GM12878 (cell line): ENCODE measurements around the gene PPP1R27. TPM values are rescaled to one million over a fixed set of nuclear protein-coding genes. Genes with fewer than 3 reads are reported as not detected.
A peak's percentile ranks its signal among the peaks of the same experiment; 100 is the strongest.

ENCODE experiments used
- ASH2L ChIP-seq: fragments of 300-600, 200-600 bp; sonication (generic); IDR thresholded peaks from 2 replicates; pipeline ENCODE4 v1.6.1; 2017; ENCODE audit warnings: low read depth, mild to moderate bottlenecking, borderline replicate concordance
- CBFB ChIP-seq: IDR thresholded peaks from 2 replicates; pipeline ENCODE4 v1.6.1; 2016; ENCODE audit warnings: antibody characterized with exemption, low read depth
- FOXM1 ChIP-seq: IDR thresholded peaks from 2 replicates; pipeline ENCODE4 v1.6.1; 2012; ENCODE audit warnings: low read depth, mild to moderate bottlenecking, inconsistent platforms, low read length, moderate library complexity
- HCFC1 ChIP-seq: fragments of 150-350 bp; IDR thresholded peaks from 2 replicates; pipeline ENCODE4 v1.6.1; 2014; ENCODE audit warnings: low read length
- IKZF1 ChIP-seq: fragments of 450-650 bp; conservative IDR thresholded peaks from 2 replicates; pipeline ENCODE4 v1.6.1; 2017; ENCODE audit warnings: antibody characterized with exemption, mild to moderate bottlenecking
- IRF4 ChIP-seq: IDR thresholded peaks from 2 replicates; pipeline ENCODE4 v1.6.1; 2011; ENCODE audit warnings: low read depth, low read length
- MTA2 ChIP-seq: fragments of 450-650 bp; IDR thresholded peaks from 2 replicates; pipeline ENCODE4 v1.6.1; 2016; ENCODE audit warnings: low read depth, mild to moderate bottlenecking, moderate library complexity
- MTA3 ChIP-seq: IDR thresholded peaks from 2 replicates; pipeline ENCODE4 v1.6.1; 2012; ENCODE audit warnings: low read length, inconsistent platforms, borderline replicate concordance
- MYC ChIP-seq: IDR thresholded peaks from 2 replicates; pipeline ENCODE4 v1.6.1; 2011; ENCODE audit warnings: mild to moderate bottlenecking, low read length, moderate library complexity, inconsistent platforms; ENCODE audit not compliant: insufficient read depth, insufficient replicate concordance, insufficient read length, severe bottlenecking
- NFYB ChIP-seq: IDR thresholded peaks from 2 replicates; pipeline ENCODE4 v1.6.1; 2011; ENCODE audit warnings: low read depth, mild to moderate bottlenecking, low read length, improper control_type of control experiment, moderate library complexity; ENCODE audit not compliant: insufficient read depth
- PAX5 ChIP-seq: IDR thresholded peaks from 2 replicates; pipeline ENCODE4 v1.6.1; 2011; ENCODE audit warnings: low read depth, low read length, borderline replicate concordance
- POU2F2 ChIP-seq: IDR thresholded peaks from 3 replicates; pipeline ENCODE4 v1.6.1; 2011; ENCODE audit warnings: low read depth, mild to moderate bottlenecking, low read length, borderline replicate concordance
- RAD51 ChIP-seq: fragments of 450-650 bp; IDR thresholded peaks from 2 replicates; pipeline ENCODE4 v1.6.1; 2016; ENCODE audit warnings: moderate library complexity, mild to moderate bottlenecking, inconsistent platforms
- STAT3 ChIP-seq: IDR thresholded peaks from 2 replicates; pipeline ENCODE4 v1.6.1; 2011; ENCODE audit warnings: low read depth, low read length, improper control_type of control experiment
- TCF12 ChIP-seq: IDR thresholded peaks from 2 replicates; pipeline ENCODE4 v1.6.1; 2011; ENCODE audit warnings: low read depth, mild to moderate bottlenecking, low read length
- ZNF217 ChIP-seq: fragments of 450-650 bp; IDR thresholded peaks from 2 replicates; pipeline ENCODE4 v1.6.1; 2017; ENCODE audit warnings: antibody characterized with exemption, mild to moderate bottlenecking
- polyA plus RNA-seq, 11 experiments: library from polyadenylated mRNA; depleted of rRNA in 4 of 11; unstranded in 6 of 11; stranded (reverse) in 5 of 11; fragments of >200 nt; fragmentation: Nextera tagmentation in 4 of 11; fragmentation: Illumina TruSeq in 1 of 11; extraction: Ambion mirVana in 4 of 11; extraction: Trizol in 1 of 11; gene quantifications; 1 replicate in 1 of 11; 2 replicates in 10 of 11; pipeline versions ENCODE4 v1.2.1 to v1.2.3, GENCODE V29; 2011 to 2016; ENCODE audit warnings: inconsistent platforms in 2 of 11, missing spikeins in 2 of 11, low read depth in 1 of 11
- total RNA-seq, 4 experiments: library from RNA; depleted of rRNA in 3 of 4; stranded (reverse); fragments of >200 nt in 3 of 4; fragmentation: Illumina TruSeq in 1 of 4; extraction: Trizol in 1 of 4; gene quantifications; 2 replicates each; pipeline versions ENCODE4 v1.2.1 to v1.2.3, GENCODE V29; 2013 to 2021
- TF ChIP-seq, protein P1 (sequence below): fragments of 450-650 bp; formaldehyde crosslinking; IDR thresholded peaks from 2 replicates; pipeline ENCODE4 v1.4.0; 2020; ENCODE audit warnings: mild to moderate bottlenecking, moderate library complexity
- TF ChIP-seq, protein P2 (sequence below): fragments of 450-650 bp; IDR thresholded peaks from 2 replicates; pipeline ENCODE4 v1.6.1; 2018; ENCODE audit warnings: mild to moderate bottlenecking, low read depth, moderate library complexity; ENCODE audit not compliant: partially characterized antibody
- TF ChIP-seq, protein P3 (sequence below): fragments of 450-650 bp; conservative IDR thresholded peaks from 2 replicates; pipeline ENCODE4 v1.6.1; 2017; ENCODE audit warnings: mild to moderate bottlenecking, moderate library complexity
- TF ChIP-seq, protein P4 (sequence below): IDR thresholded peaks from 2 replicates; pipeline ENCODE4 v1.6.1; 2012; ENCODE audit warnings: low read depth, low read length, improper control_type of control experiment

PPP1R27 gene
- total and polyA plus RNA-seq, 10 of the 15 experiments (the other 5 are each of a cell fraction or from before 2014, with no cell fraction given): 0.17 to 1.6 (median 0.49) TPM; not detected in 3

DNA sequence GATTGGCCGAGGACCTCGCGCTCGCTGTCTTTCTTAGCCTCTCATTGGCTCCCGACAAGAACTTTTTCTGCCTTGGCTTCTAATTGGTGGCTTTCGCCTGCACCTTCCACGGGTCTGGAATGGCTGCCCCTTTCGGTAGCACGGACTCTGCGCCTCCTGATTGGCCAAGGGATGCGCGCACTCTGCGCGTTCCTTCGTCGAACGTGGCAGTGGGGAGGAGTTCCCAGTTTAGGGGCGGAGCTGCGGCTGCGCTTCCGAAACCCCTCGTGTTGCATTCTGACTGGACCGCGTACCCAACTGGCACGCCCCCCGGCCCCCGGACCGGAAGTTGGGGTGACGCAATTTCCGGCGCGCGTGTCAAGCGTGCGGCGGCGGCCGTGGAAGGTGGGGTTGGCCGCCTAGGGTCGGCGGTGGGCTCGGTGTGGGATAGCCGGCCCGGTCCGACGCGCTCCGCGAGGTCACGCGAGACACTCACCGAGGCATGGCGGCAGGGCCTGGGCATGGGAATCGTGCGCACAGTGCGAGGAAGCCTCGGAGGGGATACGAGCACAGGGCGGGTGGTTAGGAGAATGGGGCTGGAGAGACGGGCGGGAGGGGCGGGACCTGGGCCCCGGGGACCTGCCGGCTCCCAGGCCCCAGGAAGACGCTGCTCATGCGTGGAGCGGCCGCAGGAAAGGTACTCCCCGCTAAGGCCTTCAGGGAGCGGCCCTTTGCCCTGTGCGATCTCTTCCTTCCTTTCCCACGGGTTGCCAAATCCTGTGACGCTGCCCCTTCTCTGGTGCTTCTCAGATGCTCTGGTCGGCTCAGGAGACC is 26.1 kb upstream of the PPP1R27 start (continued):
- TF ChIP-seq, protein P1, sequence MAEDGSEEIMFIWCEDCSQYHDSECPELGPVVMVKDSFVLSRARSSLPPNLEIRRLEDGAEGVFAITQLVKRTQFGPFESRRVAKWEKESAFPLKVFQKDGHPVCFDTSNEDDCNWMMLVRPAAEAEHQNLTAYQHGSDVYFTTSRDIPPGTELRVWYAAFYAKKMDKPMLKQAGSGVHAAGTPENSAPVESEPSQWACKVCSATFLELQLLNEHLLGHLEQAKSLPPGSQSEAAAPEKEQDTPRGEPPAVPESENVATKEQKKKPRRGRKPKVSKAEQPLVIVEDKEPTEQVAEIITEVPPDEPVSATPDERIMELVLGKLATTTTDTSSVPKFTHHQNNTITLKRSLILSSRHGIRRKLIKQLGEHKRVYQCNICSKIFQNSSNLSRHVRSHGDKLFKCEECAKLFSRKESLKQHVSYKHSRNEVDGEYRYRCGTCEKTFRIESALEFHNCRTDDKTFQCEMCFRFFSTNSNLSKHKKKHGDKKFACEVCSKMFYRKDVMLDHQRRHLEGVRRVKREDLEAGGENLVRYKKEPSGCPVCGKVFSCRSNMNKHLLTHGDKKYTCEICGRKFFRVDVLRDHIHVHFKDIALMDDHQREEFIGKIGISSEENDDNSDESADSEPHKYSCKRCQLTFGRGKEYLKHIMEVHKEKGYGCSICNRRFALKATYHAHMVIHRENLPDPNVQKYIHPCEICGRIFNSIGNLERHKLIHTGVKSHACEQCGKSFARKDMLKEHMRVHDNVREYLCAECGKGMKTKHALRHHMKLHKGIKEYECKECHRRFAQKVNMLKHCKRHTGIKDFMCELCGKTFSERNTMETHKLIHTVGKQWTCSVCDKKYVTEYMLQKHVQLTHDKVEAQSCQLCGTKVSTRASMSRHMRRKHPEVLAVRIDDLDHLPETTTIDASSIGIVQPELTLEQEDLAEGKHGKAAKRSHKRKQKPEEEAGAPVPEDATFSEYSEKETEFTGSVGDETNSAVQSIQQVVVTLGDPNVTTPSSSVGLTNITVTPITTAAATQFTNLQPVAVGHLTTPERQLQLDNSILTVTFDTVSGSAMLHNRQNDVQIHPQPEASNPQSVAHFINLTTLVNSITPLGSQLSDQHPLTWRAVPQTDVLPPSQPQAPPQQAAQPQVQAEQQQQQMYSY (CRISPR knock-in tag): no peak
- TF ChIP-seq TCF12: peak; percentile 44; the same call in 1 of the 2 replicates
- no peak for TF ChIP-seq MTA2
- TF ChIP-seq NFYB: peak; percentile 99
- TF ChIP-seq ZNF217: no peak
- TF ChIP-seq STAT3: no peak
- no peak for TF ChIP-seq CBFB
- peak; percentile 34; the same call in 1 of the 2 replicates for TF ChIP-seq IRF4
- TF ChIP-seq FOXM1: peak; percentile 83
- no peak for TF ChIP-seq MTA3
- TF ChIP-seq POU2F2: no peak
- peak; percentile 100 for TF ChIP-seq IKZF1
- TF ChIP-seq PAX5: peak; percentile 5; the same call in 1 of the 2 replicates
- TF ChIP-seq MYC: no peak
- TF ChIP-seq, protein P2, sequence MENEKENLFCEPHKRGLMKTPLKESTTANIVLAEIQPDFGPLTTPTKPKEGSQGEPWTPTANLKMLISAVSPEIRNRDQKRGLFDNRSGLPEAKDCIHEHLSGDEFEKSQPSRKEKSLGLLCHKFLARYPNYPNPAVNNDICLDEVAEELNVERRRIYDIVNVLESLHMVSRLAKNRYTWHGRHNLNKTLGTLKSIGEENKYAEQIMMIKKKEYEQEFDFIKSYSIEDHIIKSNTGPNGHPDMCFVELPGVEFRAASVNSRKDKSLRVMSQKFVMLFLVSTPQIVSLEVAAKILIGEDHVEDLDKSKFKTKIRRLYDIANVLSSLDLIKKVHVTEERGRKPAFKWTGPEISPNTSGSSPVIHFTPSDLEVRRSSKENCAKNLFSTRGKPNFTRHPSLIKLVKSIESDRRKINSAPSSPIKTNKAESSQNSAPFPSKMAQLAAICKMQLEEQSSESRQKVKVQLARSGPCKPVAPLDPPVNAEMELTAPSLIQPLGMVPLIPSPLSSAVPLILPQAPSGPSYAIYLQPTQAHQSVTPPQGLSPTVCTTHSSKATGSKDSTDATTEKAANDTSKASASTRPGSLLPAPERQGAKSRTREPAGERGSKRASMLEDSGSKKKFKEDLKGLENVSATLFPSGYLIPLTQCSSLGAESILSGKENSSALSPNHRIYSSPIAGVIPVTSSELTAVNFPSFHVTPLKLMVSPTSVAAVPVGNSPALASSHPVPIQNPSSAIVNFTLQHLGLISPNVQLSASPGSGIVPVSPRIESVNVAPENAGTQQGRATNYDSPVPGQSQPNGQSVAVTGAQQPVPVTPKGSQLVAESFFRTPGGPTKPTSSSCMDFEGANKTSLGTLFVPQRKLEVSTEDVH: peak; percentile 74
- no peak for TF ChIP-seq RAD51
- TF ChIP-seq HCFC1: peak; percentile 57
- TF ChIP-seq, protein P3, sequence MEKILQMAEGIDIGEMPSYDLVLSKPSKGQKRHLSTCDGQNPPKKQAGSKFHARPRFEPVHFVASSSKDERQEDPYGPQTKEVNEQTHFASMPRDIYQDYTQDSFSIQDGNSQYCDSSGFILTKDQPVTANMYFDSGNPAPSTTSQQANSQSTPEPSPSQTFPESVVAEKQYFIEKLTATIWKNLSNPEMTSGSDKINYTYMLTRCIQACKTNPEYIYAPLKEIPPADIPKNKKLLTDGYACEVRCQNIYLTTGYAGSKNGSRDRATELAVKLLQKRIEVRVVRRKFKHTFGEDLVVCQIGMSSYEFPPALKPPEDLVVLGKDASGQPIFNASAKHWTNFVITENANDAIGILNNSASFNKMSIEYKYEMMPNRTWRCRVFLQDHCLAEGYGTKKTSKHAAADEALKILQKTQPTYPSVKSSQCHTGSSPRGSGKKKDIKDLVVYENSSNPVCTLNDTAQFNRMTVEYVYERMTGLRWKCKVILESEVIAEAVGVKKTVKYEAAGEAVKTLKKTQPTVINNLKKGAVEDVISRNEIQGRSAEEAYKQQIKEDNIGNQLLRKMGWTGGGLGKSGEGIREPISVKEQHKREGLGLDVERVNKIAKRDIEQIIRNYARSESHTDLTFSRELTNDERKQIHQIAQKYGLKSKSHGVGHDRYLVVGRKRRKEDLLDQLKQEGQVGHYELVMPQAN: no peak; the same call in 1 of the 2 replicates
- TF ChIP-seq, protein P4, sequence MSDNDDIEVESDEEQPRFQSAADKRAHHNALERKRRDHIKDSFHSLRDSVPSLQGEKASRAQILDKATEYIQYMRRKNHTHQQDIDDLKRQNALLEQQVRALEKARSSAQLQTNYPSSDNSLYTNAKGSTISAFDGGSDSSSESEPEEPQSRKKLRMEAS: peak; percentile 67
- no peak; the same call in 1 of the 2 replicates for TF ChIP-seq ASH2L
